Activated CD8-positive, alpha-beta memory T cell treated with anti-CD3 and anti-CD28 coated beads, Interleukin-2, amount 50 U/mL, for 1 hour (primary cell): Measurements from ENCODE around the gene TMTC2.

Source experiments
- DNase-seq: peaks from one replicate; pipeline ENCODE4 v3.0.0-alpha.2; 2020; ENCODE audit errors: extremely low read depth

Gene TMTC2

GRCh38 chr12:82880442-82880901 lies 193.8 kb downstream of the TMTC2 start:
- DNase-seq = no peak

DNA sequence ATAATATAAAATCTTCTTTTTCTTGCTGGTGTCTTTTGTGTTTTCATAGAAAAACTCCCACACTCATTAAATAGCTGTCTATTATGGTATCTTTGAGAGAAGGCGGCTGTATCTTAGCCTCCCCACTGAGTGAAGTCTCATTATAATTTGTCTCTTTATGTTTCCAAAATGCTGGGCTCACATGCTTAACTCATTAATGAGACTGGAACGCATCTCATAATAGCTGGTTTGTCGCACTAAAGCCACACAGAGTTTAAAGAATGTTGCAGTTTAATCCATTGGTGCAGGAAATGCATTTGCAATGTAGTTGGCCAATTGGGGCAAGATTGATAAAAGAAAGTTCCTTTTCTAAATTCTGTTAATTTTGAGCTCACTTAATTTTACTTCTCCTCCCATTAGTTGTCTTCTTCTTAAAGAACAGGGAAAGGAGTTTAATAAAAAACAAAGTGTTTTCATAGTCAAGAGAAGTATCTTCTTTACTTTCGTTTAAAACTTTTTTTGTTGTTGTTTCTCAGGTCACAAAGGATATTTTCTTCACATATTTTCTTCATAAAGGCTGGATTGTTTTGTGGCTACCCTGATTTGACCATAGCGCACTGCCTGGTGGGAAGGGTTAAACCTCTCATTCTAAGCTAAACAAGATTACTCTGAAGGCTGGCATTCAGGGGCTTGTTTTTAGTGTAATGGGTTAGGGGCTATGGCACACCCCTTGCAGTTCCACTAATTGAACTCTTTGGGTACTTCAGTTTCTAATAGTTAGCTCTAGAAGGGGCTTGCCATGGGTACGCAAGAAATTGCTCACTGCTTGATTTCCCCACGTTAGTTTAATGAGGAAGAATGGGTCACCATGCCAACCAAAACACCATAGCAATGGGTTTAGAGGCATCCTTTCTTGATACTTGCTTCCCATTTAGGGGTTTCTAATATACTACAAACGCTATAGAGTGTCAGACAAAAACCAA lies 197.0 kb downstream of the TMTC2 start:
- no peak for DNase-seq

GRCh38 chr12:82886671-82887340 lies 200.1 kb downstream of the TMTC2 start:
- no peak for DNase-seq

DNA sequence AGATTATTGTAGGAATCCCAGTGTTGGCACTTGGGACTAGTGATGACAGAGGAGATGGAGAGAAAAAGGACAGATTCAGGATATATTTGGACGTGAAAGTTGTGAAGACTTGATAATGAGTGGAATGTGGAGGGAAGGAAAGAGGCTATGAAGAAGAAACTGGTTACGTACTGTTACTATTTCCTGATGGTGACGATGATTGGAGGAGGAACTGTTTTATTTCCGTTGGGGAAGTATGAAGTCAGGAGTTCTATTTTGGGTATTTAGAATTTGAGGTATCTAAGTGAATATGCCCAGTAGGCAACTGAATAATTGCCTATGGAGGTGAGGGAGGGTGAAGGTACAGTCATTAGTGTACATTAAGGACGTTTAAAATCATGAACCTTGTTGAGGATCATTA lies 207.2 kb downstream of the TMTC2 start:
- no peak for DNase-seq

DNA sequence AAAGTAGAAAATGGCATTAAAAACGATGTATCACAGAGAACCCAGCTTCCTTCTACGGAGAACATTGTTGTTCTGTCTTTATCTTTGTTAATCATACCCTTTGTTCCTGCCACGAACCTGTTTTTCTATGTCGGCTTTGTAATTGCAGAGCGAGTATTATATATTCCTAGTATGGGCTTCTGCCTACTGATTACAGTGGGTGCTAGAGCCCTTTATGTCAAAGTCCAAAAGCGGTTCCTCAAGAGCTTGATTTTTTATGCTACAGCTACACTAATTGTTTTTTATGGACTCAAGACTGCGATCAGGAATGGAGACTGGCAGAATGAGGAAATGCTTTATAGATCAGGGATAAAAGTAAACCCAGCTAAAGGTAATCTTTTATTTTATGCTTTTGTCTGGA lies 209.6 kb downstream of the TMTC2 start:
- DNase-seq = no peak

GRCh38 chr12:82896979-82897378 lies 210.3 kb downstream of the TMTC2 start:
- DNase-seq = no peak

GRCh38 chr12:82898441-82898840 lies 211.7 kb downstream of the TMTC2 start:
- no peak for DNase-seq

DNA sequence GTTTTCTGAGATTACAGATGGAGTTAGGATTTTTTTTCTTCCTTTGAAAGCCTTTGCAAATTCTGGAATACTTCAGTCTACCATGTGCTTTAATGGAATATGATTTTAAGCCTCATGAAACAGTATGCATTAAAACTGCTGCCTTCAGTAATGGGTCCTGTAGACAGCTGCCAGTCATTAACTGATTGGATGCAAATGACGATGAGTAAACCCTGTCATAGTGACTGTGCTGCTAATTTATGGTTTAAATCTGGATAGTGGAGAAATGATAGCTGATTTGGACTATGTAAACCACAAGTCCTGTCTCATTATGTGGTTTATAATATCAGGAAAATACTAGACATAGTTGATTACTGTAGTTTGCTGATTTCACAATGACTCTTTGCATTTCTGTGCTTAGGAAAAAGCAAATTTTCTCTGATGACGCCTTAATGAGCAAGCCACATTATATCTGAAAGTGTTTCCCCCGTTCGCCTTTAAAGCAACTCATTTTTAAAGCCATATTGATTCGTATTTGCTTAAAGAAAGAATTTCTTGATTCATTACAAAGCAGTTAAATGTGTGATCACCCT lies 217.6 kb downstream of the TMTC2 start:
- no peak for DNase-seq

DNA sequence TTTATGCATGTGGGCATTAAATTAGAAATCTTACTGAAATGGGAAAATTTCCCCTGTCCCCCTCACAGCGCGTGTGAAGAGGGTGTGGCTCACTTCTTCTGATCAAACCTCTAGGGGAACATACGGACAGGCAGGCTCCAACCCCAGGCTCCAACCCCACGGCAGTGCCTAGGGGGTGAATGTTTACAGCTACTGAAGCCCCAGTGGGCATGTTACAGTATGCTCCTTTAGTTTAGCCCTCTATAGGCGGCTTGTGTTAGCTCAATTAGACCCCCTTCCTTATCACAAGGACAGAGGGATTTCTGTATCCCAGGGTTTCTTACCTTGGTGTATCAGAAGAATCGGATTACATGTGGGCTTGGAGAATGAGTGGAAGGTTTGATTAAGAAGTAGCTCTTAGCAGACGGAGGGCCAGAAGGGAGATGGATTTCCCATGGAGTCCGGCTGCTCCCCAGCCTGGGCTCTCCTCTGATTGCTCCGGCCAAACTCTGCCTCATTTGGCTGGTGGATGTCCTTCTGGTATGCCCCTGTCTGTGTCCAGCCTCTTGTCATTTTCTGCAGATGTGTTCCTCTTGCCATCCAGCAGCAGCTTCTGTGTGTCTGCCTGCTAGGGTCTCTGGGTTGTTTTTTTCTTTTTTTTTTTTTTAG lies 223.7 kb downstream of the TMTC2 start:
- DNase-seq = no peak

- no peak for DNase-seq
Measured at GRCh38 chr12:82912406-82912805, 225.7 kb downstream of the TMTC2 start.

DNA sequence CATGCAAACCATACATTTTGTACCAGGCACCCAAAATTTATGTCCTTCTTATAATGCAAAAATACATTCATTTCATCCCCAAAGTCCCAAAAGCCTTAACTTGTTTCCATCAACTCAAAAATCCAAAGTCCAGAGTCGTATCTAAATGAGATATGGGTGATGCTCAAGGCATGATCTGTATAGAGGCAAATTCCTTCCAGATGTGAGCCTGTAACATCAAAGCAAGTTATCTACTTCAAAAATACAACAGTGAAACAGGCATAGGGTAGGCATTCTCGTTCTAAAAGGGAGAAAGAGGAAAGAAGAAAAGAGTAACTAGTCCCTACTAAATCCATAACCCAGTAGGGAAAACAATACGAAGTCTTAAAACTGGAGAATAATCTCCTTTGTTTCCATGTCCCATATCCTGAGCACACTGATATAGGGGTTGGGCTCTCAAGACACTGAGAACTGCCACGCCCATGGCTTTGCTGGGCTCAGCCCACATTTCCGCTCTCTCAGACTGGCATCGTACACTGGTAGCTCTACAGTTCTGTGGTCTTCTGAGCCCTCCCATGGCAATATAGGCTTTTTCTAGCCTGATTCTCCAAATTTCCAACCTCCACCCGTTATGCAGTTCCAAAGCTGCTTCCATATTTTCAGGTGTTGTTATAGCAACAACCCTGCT lies 232.8 kb downstream of the TMTC2 start:
- DNase-seq = no peak

DNA sequence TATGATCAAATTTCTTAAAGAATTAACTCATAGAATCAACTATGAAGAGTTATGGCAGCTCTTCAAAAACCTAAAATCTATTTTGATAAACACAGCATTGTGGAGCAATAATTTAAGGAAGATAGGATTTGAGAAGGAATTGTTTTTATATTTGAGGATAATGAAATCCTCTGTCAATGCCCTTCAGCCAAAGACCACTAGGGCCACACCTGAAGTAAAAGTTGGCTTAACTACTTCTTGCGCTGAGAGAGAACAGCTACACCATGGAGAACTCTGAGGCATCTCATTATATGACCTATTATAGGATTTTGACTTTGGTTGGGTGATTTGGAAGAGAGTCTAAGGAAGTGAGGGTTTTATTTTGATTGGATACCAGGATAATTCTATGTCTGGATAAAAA lies 237.2 kb downstream of the TMTC2 start:
- no peak for DNase-seq

DNA sequence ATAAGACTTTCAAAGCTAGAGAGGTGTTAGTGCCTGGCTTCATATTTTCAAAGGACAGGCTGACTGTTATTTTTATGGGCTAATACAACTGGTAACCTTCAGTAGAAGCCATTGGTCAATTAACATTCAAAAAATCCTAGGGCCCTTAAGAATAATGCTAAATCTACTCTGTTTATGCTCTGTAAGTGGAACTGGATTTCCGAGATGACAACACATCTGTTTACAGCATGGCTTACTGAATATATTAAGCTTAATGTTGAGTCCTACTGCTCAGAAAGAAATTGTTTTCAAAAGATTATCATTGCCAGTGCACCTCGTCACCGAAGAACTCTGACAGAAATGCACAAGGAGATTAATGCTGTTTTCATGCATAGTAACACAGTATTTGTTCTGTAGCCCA lies 239.9 kb downstream of the TMTC2 start:
- DNase-seq = no peak

- DNase-seq = no peak
Measured at GRCh38 chr12:82930301-82930700, 243.6 kb downstream of the TMTC2 start.

DNA sequence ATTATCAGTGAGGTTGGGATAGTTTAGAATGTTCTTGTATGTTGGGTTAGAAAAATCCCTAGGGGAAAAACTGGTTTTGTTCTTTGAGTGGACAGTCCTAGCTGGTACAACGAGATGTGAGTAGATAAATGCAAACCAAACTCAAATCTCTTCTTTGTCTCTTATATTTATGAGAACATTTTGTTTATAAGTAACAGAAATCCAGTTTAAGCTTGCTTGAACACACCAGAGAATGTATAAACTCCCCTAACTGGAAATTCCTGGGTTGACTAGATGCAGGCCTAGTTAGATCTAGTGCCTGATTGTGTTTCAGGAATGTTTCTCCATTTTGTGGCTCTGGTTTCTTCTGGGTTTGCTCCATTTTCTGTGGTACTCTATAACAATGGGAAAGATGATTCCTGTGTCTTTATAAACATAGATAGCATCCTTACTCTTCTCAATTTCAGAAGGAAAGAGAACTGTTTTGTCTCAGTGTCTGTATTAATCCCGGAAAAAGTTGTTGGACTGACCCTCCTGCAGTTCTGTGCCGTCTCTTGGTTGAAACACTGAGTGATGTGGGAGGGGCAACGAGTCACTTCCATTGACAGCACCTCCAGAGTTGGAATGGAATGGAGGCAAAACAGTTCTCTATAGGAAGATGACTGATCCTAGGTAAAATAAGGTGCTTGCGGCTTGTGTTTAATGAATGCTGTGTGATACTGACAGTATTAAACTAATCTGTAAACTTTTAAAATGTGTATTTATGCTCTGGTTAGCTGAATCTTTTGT lies 244.8 kb downstream of the TMTC2 start:
- no peak for DNase-seq

DNA sequence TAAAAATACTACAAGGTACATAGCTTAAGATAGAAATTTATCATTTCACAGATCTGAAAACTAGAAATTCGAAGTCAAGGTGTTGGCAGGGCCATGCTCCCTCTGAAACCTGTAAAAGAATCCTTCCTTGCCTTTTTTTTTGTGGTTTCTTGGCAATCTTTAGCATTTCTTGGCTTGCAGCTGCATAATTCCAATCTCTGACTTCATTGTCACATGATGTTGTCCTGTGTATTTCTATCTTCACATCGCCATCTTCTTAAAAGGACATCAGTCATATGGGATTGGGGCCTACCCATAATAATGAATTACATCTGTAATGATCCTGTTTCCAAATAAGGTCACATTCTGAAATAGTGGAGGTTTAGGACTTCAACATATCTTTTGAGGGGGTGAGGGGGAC lies 250.4 kb downstream of the TMTC2 start:
- DNase-seq = no peak

DNA sequence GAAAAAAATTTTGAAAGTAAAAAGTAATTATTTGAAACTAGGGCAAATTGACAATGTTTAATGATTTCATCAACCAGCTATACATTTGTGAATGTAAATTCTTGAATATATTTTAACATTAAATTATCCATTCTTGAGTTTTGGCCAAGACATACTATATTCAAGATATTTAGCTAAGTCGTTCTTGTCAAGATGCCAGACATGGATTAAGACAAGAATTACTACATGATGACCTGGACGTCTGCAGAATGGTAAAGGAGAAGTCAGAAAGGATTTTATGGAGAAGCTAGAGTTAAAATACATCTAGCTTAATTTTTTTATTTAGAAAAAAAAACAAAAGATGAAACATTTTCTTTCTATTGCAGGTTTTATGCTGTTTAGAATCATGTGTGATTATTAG lies 255.8 kb downstream of the TMTC2 start:
- DNase-seq = no peak

DNA sequence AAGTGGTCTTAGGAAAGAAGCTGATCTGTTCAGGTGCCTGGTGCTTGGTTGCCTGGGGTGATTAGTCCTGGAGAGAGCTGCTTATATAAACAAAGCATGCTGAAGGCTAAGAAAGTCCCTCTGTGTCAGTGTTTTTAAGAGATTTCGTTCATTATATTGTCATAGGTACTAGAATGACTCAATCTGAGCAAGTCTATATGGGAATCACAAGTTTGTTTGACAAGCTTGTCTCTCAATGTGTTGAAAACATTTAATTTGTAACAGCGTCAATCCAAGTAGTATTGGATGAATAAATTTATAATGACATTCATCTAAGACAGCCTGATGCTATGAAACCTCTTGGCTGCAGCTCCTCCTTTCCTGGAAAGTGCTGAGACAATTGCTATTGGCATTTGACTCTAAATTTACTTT lies 256.3 kb downstream of the TMTC2 start:
- DNase-seq = no peak

DNA sequence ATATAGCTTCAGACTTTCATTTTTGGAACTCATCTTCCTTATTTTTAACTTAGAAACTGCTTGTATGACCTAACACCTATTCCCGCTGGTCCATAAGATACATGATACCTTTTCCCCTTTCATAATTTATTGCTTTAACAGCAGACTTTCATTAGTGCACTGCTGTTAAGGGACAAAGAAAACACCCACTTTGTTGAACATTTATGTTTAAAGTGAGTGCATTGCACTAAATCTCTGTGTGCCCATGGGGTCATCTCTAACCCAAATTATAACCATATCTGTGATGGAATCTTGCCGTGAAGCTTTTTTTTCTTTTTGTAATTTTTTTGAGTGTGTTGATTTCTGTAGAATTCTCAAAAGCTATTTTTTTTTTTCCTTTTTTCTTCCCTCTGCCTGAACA lies 261.8 kb downstream of the TMTC2 start:
- no peak for DNase-seq

DNA sequence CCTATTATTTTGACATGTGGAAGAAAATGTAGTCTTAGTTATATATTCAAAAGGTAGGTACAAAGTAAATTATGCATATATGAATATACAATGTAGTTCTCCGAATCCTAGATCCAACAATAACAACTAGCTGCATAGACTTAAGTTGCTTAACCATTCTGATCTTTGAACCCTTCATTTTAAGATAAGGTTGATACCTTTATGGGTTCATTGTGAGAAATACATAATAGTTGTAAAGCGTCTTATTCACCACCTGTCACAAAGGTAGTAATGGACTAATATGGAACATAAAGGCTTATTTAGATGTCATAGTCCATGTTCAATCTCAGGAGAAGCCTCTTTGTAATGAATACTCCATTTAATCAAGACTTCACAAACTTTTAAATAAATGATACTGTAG lies 263.6 kb downstream of the TMTC2 start:
- DNase-seq = no peak

DNA sequence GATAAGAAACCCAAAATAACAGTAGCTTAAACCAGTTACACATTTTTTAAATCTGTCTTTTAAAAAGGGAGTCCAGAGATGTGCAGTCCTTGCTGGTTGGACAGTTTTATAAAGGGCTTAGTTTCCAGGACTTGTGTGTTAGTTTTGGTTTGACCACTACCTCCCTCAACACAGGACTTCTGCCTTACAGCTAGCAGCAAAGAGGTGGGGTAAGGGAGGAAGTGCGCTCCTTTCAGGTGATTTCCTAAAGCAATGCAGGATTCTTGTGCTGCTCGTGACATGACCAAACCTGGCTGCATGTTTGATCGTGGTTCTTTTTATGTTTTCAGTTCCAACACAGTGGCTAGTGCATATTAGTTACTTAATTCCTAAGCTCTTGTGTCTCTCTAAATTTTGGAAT lies 266.2 kb downstream of the TMTC2 start:
- DNase-seq = no peak
